GM21423 (cell line): ENCODE results near the gene USH2A.
"Not testable (repeated sequence)": the region's sequence is repeated elsewhere in the genome, so short reads cannot be mapped to it uniquely, and the experiment has no call there.

Source experiments
- ATAC-seq: cut with Tn5 transposase; IDR thresholded peaks from one replicate; pipeline ENCODE4 v1.9.1; 2021; ENCODE audit warnings: mild to moderate bottlenecking, moderate library complexity; ENCODE audit not compliant: unreplicated experiment

The USH2A gene

GRCh38 chr1:216416488-216416887, 6.8 kb downstream of the USH2A start:
- no peak for ATAC-seq

GRCh38 chr1:216410026-216410425, 13.2 kb downstream of the USH2A start:
- ATAC-seq = no peak

- no peak for ATAC-seq
Measured at GRCh38 chr1:216390956-216391355, 32.3 kb downstream of the USH2A start.

- ATAC-seq = no peak
Measured at GRCh38 chr1:216389774-216390173, 33.5 kb downstream of the USH2A start.

GRCh38 chr1:216388558-216388957, 34.7 kb downstream of the USH2A start:
- no peak for ATAC-seq

GRCh38 chr1:216387782-216388181, 35.5 kb downstream of the USH2A start:
- no peak for ATAC-seq

GRCh38 chr1:216379441-216379840, 43.8 kb downstream of the USH2A start:
- ATAC-seq = no peak

GRCh38 chr1:216368249-216368648, 55.0 kb downstream of the USH2A start:
- no peak for ATAC-seq

- no peak for ATAC-seq
Measured at GRCh38 chr1:216366979-216367378, 56.3 kb downstream of the USH2A start.

GRCh38 chr1:216356945-216357344, 66.3 kb downstream of the USH2A start:
- ATAC-seq = no peak

- ATAC-seq = no peak
Measured at GRCh38 chr1:216350186-216350585, 73.1 kb downstream of the USH2A start.

GRCh38 chr1:216346526-216346925, 76.7 kb downstream of the USH2A start:
- ATAC-seq = no peak

GRCh38 chr1:216340542-216340941, 82.7 kb downstream of the USH2A start:
- ATAC-seq = not testable (repeated sequence)

- ATAC-seq = no peak
Measured at GRCh38 chr1:216332462-216332861, 90.8 kb downstream of the USH2A start.

- no peak for ATAC-seq
Measured at GRCh38 chr1:216332003-216332402, 91.2 kb downstream of the USH2A start.

GRCh38 chr1:216331211-216331610, 92.0 kb downstream of the USH2A start:
- no peak for ATAC-seq

GRCh38 chr1:216330262-216330661, 93.0 kb downstream of the USH2A start:
- ATAC-seq = no peak

- no peak for ATAC-seq
Measured at GRCh38 chr1:216325946-216326345, 97.3 kb downstream of the USH2A start.

GRCh38 chr1:216325336-216325735, 97.9 kb downstream of the USH2A start:
- ATAC-seq = no peak

- ATAC-seq = no peak
Measured at GRCh38 chr1:216323344-216323743, 99.9 kb downstream of the USH2A start.

- no peak for ATAC-seq
Measured at GRCh38 chr1:216314379-216315095, 108.7 kb downstream of the USH2A start.

GRCh38 chr1:216310776-216311175, 112.5 kb downstream of the USH2A start:
- no peak for ATAC-seq

- no peak for ATAC-seq
Measured at GRCh38 chr1:216306830-216307229, 116.4 kb downstream of the USH2A start.
